ENCODE measurements around the gene GREM1. TPM values are rescaled to one million over a fixed set of nuclear protein-coding genes. Genes with fewer than 3 reads are reported as not detected.

GREM1 gene
- total RNA-seq, 3 donors from 2014 or later (not counting 1 experiment from before 2014, with no cell fraction given), result not detected

GRCh38 chr15:32707436-32707835 is 10.4 kb upstream of the GREM1 start:
- Mint-ChIP-seq H3K27me3 (ENCODE audit: low read depth in 2 of 2) (peaks cover 24 to 47% of the 10 kb centered on the region in 2 donors), H3K4me3 (no peak overlapping the region)

GRCh38 chr15:32709295-32710033 is 8.3 kb upstream of the GREM1 start:
- no peak for DNase-seq
- WGBS (ENCODE audit: insufficient coverage), result 91% methylated on average over 7 of the region's 9 CpGs
- H3K4me3 Mint-ChIP-seq, result no peak overlapping the region
- H3K4me1 ChIP-seq (ENCODE audit: control insufficient read depth, insufficient read depth, low read length), result no peaks in the 10 kb centered on the region
- no peak overlapping the region for H3K27ac ChIP-seq (ENCODE audit: low read length)
- H3K9me3 Mint-ChIP-seq, result no peaks in the 10 kb centered on the region
- peaks cover 34 to 39% of the 10 kb centered on the region in 2 donors for H3K27me3 Mint-ChIP-seq (ENCODE audit: low read depth in 2 of 2)
- H3K36me3 Mint-ChIP-seq, result no peaks in the 10 kb centered on the region
- H3K4me3 ChIP-seq (ENCODE audit: low read length), result no peak overlapping the region
- no peak overlapping the region for H3K27ac Mint-ChIP-seq
- H3K4me1 Mint-ChIP-seq, result no peaks in the 10 kb centered on the region
- H3K27me3 ChIP-seq (ENCODE audit: control insufficient read depth, insufficient read depth, low read length), result no peaks in the 10 kb centered on the region
- ATAC-seq, result no peak
- TF ChIP-seq, protein P1, sequence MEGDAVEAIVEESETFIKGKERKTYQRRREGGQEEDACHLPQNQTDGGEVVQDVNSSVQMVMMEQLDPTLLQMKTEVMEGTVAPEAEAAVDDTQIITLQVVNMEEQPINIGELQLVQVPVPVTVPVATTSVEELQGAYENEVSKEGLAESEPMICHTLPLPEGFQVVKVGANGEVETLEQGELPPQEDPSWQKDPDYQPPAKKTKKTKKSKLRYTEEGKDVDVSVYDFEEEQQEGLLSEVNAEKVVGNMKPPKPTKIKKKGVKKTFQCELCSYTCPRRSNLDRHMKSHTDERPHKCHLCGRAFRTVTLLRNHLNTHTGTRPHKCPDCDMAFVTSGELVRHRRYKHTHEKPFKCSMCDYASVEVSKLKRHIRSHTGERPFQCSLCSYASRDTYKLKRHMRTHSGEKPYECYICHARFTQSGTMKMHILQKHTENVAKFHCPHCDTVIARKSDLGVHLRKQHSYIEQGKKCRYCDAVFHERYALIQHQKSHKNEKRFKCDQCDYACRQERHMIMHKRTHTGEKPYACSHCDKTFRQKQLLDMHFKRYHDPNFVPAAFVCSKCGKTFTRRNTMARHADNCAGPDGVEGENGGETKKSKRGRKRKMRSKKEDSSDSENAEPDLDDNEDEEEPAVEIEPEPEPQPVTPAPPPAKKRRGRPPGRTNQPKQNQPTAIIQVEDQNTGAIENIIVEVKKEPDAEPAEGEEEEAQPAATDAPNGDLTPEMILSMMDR (IDR thresholded peaks at IDR 0.05), result no peak
- intact Hi-C loops (cut with micrococcal nuclease), result no loop called here
- H3K36me3 ChIP-seq (ENCODE audit: control insufficient read depth, insufficient read depth, low read length), result no peaks in the 10 kb centered on the region
- no peaks in the 10 kb centered on the region for H3K9me3 ChIP-seq (ENCODE audit: control insufficient read depth, insufficient read depth, low read length)

More at GRCh38 chr15:32707436-32707835, 10.4 kb upstream of the GREM1 start:
- intact Hi-C loops (cut with micrococcal nuclease), result no loop called here
- Histone ChIP-seq H3K4me1 (ENCODE audit: control insufficient read depth, insufficient read depth, low read length) (no peaks in the 10 kb centered on the region), H3K36me3 (ENCODE audit: control insufficient read depth, insufficient read depth, low read length) (no peaks in the 10 kb centered on the region), H3K27me3 (ENCODE audit: control insufficient read depth, insufficient read depth, low read length) (no peaks in the 10 kb centered on the region), H3K27ac (ENCODE audit: low read length) (no peak overlapping the region), H3K9me3 (ENCODE audit: control insufficient read depth, insufficient read depth, low read length) (no peaks in the 10 kb centered on the region), H3K4me3 (ENCODE audit: low read length) (no peak overlapping the region)
- Mint-ChIP-seq H3K9me3 (no peaks in the 10 kb centered on the region), H3K4me1 (no peaks in the 10 kb centered on the region), H3K36me3 (no peaks in the 10 kb centered on the region), H3K27ac (no peak overlapping the region)
- TF ChIP-seq, protein P1 (IDR thresholded peaks at IDR 0.05), result no peak
- DNase-seq (no peak), ATAC-seq (no peak)
- 83% methylated on average over 4 of the region's 6 CpGs for WGBS (ENCODE audit: insufficient coverage)

- Histone ChIP-seq H3K9me3 (ENCODE audit: control insufficient read depth, insufficient read depth, low read length) (no peaks in the 10 kb centered on the region), H3K36me3 (ENCODE audit: control insufficient read depth, insufficient read depth, low read length) (no peaks in the 10 kb centered on the region), H3K4me1 (ENCODE audit: control insufficient read depth, insufficient read depth, low read length) (peaks cover 13% of the 10 kb centered on the region), H3K4me3 (ENCODE audit: low read length) (no peak overlapping the region), H3K27ac (ENCODE audit: low read length) (no peak overlapping the region), H3K27me3 (ENCODE audit: control insufficient read depth, insufficient read depth, low read length) (peaks cover 27% of the 10 kb centered on the region)
- Mint-ChIP-seq H3K9me3 (no peaks in the 10 kb centered on the region), H3K4me1 (peaks cover 7 to 15% of the 10 kb centered on the region in 2 donors), H3K4me3 (no peak overlapping the region), H3K27me3 (ENCODE audit: low read depth in 2 of 2) (peaks cover 49 to 53% of the 10 kb centered on the region in 2 donors), H3K36me3 (no peaks in the 10 kb centered on the region), H3K27ac (no peak overlapping the region)
- TF ChIP-seq, protein P1 (IDR thresholded peaks at IDR 0.05), result no peak
- ATAC-seq (no peak), DNase-seq (no peak)
- intact Hi-C loops (cut with micrococcal nuclease), result no loop called here
- no CpG with 5 or more reads among the region's 4 CpGs for whole genome bisulfite sequencing (ENCODE audit: insufficient coverage)
These were observed 2.5 kb upstream of the GREM1 start for GRCh38 chr15:32715276-32715675.

All from natural killer cell (primary cell).